Activated naive CD8-positive, alpha-beta T cell treated with anti-CD3 and anti-CD28 coated beads, Interleukin-2, amount 50 U/mL, for 16 hours (primary cell): ENCODE measurements around the gene TAC4.

Experiments
- DNase-seq: peaks from one replicate; pipeline ENCODE4 v3.0.0-alpha.2; 2020; ENCODE audit warnings: low read depth, low spot score

Gene TAC4

GRCh38 chr17:49848019-49848473 lies at the start of gene TAC4:
TAC4 (minus strand) TSS chr17:49848069; CDS start chr17:49848017, 52 bp downstream.
- DNase-seq, result no peak

- DNase-seq, result no peak
Measured at GRCh38 chr17:49896860-49897259, 49.0 kb upstream of the TAC4 start.

DNA sequence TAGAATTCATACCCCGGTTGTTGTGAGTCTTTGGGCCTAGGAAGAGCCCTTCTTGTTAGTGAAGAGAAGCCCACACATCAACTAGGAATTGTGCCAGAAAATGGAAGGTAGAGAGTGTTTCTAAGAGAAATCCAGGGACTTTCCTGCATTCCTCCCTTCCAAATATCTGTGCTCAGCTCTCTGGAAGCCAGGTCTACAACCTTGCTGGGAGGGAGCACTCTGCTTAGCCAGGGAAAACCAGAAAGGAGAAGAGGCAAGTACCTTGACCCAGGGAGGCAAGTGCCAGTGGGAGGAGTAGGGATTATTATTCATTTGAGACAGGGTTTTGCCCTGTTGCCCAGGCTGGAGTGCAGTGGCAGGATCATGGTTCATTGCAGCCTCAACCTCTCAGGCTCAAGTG lies 48.4 kb upstream of the TAC4 start:
- no peak for DNase-seq

DNA sequence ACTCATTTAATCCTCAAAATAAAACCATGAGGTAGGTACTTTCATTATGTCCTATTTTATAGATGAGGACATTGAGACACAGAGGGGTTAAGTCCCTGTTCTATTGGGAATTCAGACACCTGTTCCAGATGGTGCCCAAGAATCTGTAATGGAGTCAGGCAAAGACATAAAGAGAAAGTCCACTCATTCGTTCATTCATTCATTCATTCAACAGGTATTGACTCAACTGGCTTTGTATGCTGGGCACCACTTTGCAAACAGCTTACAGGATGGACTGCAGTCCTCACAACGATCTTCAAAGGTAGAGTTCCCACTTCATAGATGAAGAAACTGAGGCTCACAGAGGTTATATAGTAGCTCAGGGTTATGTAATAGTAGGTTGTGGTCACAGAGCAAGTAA lies 47.9 kb upstream of the TAC4 start:
- DNase-seq, result no peak

- DNase-seq, result no peak
Measured at GRCh38 chr17:49894761-49895160, 46.9 kb upstream of the TAC4 start.

GRCh38 chr17:49891694-49892389 lies 44.0 kb upstream of the TAC4 start:
- DNase-seq, result no peak

- DNase-seq, result no peak
Measured at GRCh38 chr17:49891271-49891670, 43.4 kb upstream of the TAC4 start.

GRCh38 chr17:49890852-49891251 lies 43.0 kb upstream of the TAC4 start:
- no peak for DNase-seq

DNA sequence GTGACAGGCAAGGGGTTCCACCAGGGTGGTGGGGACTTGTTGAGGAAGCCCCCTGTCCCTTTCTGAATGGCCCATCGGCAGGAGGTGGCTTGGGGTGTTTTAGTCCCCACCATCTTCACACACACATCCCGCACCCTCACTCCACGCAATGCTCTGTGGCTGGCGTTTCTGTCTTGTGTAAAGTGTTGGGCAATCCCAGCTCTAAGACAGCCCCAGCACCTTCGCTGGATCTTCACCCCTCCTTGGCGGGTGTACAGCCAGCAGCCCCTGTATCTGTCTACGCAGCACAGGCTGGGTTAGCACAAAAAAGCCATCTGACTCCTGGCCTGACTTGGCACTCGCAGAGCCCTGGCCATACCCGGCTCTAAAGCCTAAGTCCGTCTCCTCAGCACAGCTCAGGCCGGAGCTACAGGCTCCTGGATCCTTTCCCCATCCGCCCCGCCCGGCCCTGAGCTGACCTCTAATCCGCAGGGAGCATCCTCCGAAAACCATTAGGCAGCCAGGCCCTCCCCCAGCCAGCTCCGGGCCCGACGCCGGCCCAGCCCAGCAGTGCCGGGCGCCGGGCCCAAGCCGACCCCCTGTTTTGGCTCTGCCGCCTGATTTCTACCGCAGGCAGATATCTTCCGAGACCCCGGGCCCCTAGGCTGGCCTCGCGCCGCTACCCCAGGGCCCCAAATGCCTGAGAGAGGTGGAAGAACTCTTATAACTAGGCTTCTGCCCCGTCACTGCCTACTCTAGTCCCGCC lies 42.4 kb upstream of the TAC4 start:
- DNase-seq, result no peak

GRCh38 chr17:49889500-49889899 lies 41.6 kb upstream of the TAC4 start:
- DNase-seq, result no peak

DNA sequence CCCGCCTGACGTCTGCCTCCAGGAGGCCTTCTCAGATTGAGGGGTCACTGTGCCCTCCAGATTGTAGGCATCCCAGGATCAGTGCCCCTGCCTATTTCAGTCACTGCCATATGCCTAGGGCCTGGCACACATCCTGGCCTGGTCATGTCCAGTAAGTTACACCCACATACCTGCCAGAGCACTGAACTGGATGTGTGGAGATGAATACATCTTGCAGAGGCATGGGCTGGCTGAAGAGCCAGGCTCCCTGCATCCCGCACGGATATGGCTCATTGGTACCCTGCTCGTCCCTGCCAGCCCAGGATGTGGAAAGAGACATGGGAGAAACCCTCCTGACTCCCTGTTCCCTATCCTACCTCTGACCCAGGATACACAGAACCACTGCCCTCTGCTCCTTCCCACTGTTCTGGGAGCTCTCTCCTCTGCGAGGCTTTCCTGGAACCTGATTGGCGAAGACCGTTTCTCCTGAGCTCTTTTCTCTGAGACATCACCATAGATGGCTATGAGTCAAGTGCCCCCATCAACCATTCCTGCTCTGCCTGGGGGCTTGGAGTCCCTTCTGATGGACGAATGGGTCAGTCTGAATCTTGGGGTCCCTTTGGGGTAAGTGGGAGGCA lies 40.0 kb upstream of the TAC4 start:
- DNase-seq, result no peak

- no peak for DNase-seq
Measured at GRCh38 chr17:49887086-49887743, 39.3 kb upstream of the TAC4 start.

DNA sequence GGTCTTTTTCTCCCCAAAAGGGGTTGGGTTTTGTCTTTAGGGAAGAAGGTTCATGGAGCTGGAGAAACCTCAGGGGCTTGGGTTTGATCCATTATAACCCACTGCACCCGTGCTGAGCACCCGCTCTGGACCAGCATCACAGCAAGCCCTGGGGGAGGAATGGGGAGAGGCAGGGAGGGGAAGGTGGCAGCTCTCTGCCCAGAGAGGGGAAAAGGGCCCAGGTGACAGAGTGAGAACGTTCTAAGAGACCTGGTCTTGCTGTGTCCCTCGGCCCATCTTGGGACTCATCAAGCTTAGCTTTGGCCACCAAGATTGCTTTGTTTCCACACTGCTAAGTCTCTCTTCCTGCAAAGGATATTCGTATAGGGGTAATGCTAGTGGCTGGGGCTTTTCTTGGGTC lies 38.2 kb upstream of the TAC4 start:
- DNase-seq, result no peak

GRCh38 chr17:49882434-49882833 lies 34.6 kb upstream of the TAC4 start:
- no peak for DNase-seq

- no peak for DNase-seq
Measured at GRCh38 chr17:49881054-49881402, 33.2 kb upstream of the TAC4 start.

- DNase-seq, result peak; percentile 47
Measured at GRCh38 chr17:49880291-49881053, 32.6 kb upstream of the TAC4 start.

GRCh38 chr17:49878931-49879904 lies 31.3 kb upstream of the TAC4 start:
- DNase-seq, result no peak

DNA sequence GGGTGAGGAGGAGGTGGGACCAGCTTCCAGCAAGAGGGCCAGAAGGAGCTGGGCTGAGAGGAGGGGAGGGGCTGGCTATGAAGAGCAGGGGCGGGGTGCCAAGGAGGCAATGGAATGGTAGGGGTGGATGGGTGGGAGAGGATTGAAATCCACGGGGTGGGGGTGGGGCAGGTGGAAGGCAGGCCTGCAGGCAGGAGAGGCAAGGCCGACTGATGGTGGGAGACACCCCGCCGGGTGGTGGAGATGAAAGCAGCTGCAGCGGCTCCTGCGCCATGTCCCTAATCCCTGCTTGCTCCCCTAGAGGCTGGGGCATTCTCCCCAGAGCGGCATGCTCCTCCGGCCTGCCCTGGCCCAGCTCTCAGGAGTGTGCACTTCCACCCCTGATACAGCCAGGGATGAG lies 27.8 kb upstream of the TAC4 start:
- DNase-seq, result no peak

DNA sequence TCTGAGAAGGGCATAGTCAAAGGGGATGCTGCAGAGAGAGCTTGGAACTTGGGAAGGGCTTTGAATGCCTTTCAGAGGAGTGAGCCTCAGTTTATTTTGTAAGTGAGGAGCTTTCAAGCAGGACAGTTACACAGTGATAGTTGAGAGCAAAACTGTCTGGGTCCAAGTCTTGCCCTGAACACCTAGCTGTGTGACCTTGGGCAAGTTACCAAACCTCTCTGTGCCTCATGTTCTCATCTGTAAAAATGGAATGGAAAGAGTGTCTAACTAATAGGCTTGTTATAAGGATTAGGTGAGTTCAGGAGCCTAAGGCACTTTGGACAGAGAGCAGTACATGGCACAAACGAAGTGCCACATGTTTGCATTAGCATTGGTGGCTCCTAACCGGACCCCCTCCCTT lies 27.0 kb upstream of the TAC4 start:
- no peak for DNase-seq

GRCh38 chr17:49873926-49874325 lies 26.1 kb upstream of the TAC4 start:
- no peak for DNase-seq
